A673 (cell line): ENCODE measurements around the gene ASB15. TPM values are rescaled to one million over a fixed set of nuclear protein-coding genes. Genes with fewer than 3 reads are reported as not detected.

Experiments
- BruUV-seq: library from RNA; stranded (reverse); fragments of 400-500 nt; replicated peaks from 2 replicates; lab custom pipeline; 2021; lab: Mats Ljungman, UMichigan
- CTCF ChIA-PET: fragments of 300-600 bp; sonication (Branson Sonifier 250); formaldehyde crosslinking; loops from one replicate; lab custom pipeline; 2022; ENCODE audit warnings: antibody characterized with exemption; lab: Charles Lee
- POLR2A ChIA-PET: fragments of 300-600 bp; sonication (Branson Sonifier 250); formaldehyde crosslinking; loops from one replicate; lab custom pipeline; 2022; ENCODE audit warnings: antibody characterized with exemption; ENCODE audit not compliant: low non-redundant PET; lab: Charles Lee
- DNase-seq: peaks from one replicate; pipeline ENCODE4 v3.0.0-alpha.2; 2015; ENCODE audit warnings: low spot score
- H3K27ac ChIP-seq: fragments of 200-600 bp; sonication (generic); 2 replicates; pipeline ENCODE4 v1.5.1; 2016; ENCODE audit warnings: mixed run types, low read depth, mild to moderate bottlenecking, mixed read lengths, antibody characterized with exemption, low read length; ENCODE audit not compliant: poor library complexity, severe bottlenecking
- H3K27me3 ChIP-seq: fragments of 200-600 bp; sonication (generic); replicated peaks from 2 replicates; pipeline ENCODE4 v1.6.1; 2017; ENCODE audit warnings: mixed run types, low read depth, mild to moderate bottlenecking, mixed read lengths, antibody characterized with exemption, low read length; ENCODE audit not compliant: insufficient read depth, poor library complexity
- H3K36me3 ChIP-seq: fragments of 200-600 bp; sonication (generic); 2 replicates; pipeline ENCODE4 v1.6.1; 2016; ENCODE audit warnings: mixed run types, mild to moderate bottlenecking, mixed read lengths, antibody characterized with exemption, low read length; ENCODE audit not compliant: insufficient read depth, poor library complexity, severe bottlenecking
- H3K4me1 ChIP-seq: fragments of 200-600 bp; sonication (generic); 2 replicates; pipeline ENCODE4 v1.6.1; 2017; ENCODE audit warnings: mixed run types, mild to moderate bottlenecking, mixed read lengths, antibody characterized with exemption, low read length; ENCODE audit not compliant: insufficient read depth, poor library complexity, severe bottlenecking
- H3K4me3 ChIP-seq: fragments of 200-600 bp; sonication (generic); 2 replicates; pipeline ENCODE4 v1.5.1; 2016; ENCODE audit warnings: low read depth, mixed run types, mild to moderate bottlenecking, mixed read lengths, low read length; ENCODE audit not compliant: poor library complexity, severe bottlenecking
- H3K9me3 ChIP-seq: fragments of 200-600 bp; sonication (generic); 2 replicates; pipeline ENCODE4 v1.6.1; 2016; ENCODE audit warnings: mixed run types, low read depth, mild to moderate bottlenecking, mixed read lengths, antibody characterized with exemption, low read length; ENCODE audit not compliant: poor library complexity, severe bottlenecking
- EZH2 ChIP-seq: fragments of 200-600 bp; sonication (generic); IDR thresholded peaks from 2 replicates; pipeline ENCODE4 v1.6.1; 2017; ENCODE audit warnings: borderline replicate concordance, low read depth, mild to moderate bottlenecking, mixed read lengths, antibody characterized with exemption, low read length; ENCODE audit not compliant: poor library complexity, severe bottlenecking
- intact Hi-C: fragments of 100-400 bp; cut with micrococcal nuclease; formaldehyde crosslinking; loops from one replicate; pipeline ENCODE4 v1.10.0; 2022; ENCODE audit not compliant: unreplicated experiment
- total RNA-seq: library from RNA; stranded (reverse); gene quantifications from 2 replicates; pipeline ENCODE4 v1.2.3, GENCODE V29; 2021
- TF ChIP-seq, protein P1 (sequence below): fragments of 300-800, 200-600 bp; sonication (generic); conservative IDR thresholded peaks from 2 replicates; pipeline ENCODE4 v1.5.1; 2017; ENCODE audit warnings: low read depth, mild to moderate bottlenecking, antibody characterized with exemption, low read length, moderate library complexity, mixed read lengths

ASB15 gene
- total RNA-seq, 1 experiment from 2014 or later = not detected

DNA sequence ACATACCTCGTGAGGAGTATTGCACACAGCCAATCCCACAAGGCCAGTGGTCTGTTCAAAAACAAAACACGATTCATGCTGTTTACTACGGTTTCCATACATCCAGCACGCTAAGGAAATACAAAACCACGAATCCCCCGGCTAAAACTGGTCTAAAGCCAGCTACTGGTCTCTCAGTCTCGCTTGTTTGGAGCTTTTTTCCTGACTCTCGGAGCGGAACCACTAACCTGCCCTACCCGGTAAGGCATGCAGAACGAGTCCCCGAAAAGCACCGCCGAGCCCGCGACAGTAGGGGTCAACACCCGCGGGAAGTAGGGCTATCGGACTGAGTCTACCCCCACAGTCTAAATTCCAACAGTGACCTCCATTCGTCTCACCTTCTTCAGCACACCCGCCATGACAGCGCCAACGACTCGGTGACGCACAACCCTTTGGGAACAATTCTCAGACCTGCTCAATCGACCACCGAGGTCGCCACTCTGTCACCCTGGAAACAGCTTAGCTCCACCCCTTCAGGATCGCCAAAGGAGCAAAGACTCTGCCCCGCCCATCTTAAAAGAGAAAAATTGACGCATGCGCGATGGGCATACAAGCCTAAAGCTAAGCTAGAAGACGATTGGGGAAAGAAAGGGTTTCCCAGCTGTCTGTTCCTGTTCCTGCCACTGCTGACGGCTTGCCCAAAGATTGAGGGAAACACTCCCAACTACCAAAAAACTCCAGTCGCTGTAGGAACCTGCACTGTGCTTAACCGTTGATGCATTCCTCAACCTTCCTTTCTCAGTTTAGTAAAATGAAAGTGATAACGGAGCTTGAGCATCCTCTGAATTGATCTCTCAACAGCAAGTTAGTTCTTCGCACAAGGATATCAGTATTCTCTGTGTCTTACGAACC is 44.0 kb upstream of the ASB15 start, which contains the start of gene NDUFA5:
NDUFA5 (minus strand) TSS at position 421 of the 891 bp plus-strand sequence; CDS start at position 398, 23 bp downstream.
- peak; percentile 99 for DNase-seq
- H3K36me3 ChIP-seq = peaks cover 9% of the 10 kb centered on the region
- no peaks in the 10 kb centered on the region for H3K27me3 ChIP-seq
- intact Hi-C loops = loop anchor here (2.0 kb wide), 1 partner anchor 19 kb away; no protein-coding TSS in a partner anchor
- TF ChIP-seq EZH2 = no peak
- TF ChIP-seq, protein P1, sequence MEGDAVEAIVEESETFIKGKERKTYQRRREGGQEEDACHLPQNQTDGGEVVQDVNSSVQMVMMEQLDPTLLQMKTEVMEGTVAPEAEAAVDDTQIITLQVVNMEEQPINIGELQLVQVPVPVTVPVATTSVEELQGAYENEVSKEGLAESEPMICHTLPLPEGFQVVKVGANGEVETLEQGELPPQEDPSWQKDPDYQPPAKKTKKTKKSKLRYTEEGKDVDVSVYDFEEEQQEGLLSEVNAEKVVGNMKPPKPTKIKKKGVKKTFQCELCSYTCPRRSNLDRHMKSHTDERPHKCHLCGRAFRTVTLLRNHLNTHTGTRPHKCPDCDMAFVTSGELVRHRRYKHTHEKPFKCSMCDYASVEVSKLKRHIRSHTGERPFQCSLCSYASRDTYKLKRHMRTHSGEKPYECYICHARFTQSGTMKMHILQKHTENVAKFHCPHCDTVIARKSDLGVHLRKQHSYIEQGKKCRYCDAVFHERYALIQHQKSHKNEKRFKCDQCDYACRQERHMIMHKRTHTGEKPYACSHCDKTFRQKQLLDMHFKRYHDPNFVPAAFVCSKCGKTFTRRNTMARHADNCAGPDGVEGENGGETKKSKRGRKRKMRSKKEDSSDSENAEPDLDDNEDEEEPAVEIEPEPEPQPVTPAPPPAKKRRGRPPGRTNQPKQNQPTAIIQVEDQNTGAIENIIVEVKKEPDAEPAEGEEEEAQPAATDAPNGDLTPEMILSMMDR = no peak
- BruUV-seq = no TSS peak
- ChIA-PET CTCF (no interaction called here), POLR2A (interaction anchor here (0.6 kb wide), 2 partner anchors 200 to 1414 kb away, joined by 3 read pairs; no protein-coding TSS in a partner anchor)
- H3K27ac ChIP-seq = peak within 1 kb of the TSS; percentile 85
- peaks cover 7% of the 10 kb centered on the region for H3K4me1 ChIP-seq
- H3K4me3 ChIP-seq = peak within 1 kb of the TSS; percentile 67
- H3K9me3 ChIP-seq = no peaks in the 10 kb centered on the region

DNA sequence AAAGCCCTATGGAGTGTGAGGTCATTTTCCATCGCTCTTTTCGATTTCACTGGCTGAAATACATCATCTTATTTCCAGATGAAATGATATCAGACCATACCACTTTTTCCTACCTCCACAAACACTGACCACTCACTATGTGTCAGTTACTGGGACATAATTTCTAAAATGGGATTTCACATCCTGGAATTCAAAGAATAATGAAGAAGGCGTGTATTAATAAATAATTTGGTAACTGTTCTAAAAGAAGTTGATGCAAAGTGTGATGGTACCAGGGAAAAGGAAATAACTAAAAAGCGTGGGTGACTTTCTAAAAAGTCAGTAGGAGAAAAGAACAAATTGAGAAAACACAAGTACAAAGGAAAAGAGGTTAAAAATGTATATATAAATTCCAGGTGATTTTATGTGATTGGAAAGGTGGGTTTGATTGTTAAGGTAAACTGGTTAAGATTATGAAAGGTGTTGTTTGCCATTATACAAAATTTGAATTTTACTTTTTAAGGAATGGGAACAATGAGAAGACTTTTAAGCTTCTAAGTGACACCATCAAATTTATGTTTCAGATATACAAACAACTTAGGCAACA is 43.2 kb upstream of the ASB15 start:
- no TSS peak for BruUV-seq
- intact Hi-C loops = no loop called here
- Histone ChIP-seq H3K36me3 (peaks cover 2% of the 10 kb centered on the region), H3K27ac (peak overlapping the region; percentile 85), H3K4me1 (peaks cover 7% of the 10 kb centered on the region), H3K9me3 (no peaks in the 10 kb centered on the region), H3K4me3 (peak overlapping the region; percentile 67), H3K27me3 (no peaks in the 10 kb centered on the region)
- TF ChIP-seq, protein P1 = no peak
- no peak for TF ChIP-seq EZH2
- DNase-seq = no peak
- ChIA-PET CTCF (no interaction called here), POLR2A (no interaction called here)

GRCh38 chr7:123562121-123562520 is 39.5 kb upstream of the ASB15 start:
- BruUV-seq = no TSS peak
- no peaks in the 10 kb centered on the region for H3K27me3 ChIP-seq
- POLR2A ChIA-PET = no interaction called here
- intact Hi-C loops = no loop called here
- no peaks in the 10 kb centered on the region for H3K36me3 ChIP-seq
- H3K27ac ChIP-seq = no peak overlapping the region
- no peaks in the 10 kb centered on the region for H3K4me1 ChIP-seq
- TF ChIP-seq EZH2 = no peak
- TF ChIP-seq, protein P1 = no peak
- H3K4me3 ChIP-seq = no peak overlapping the region
- no peaks in the 10 kb centered on the region for H3K9me3 ChIP-seq
- CTCF ChIA-PET = no interaction called here
- no peak for DNase-seq
